GM21390 (cell line): ENCODE data around the gene CSTA.

Experiments
- ATAC-seq: cut with Tn5 transposase; IDR thresholded peaks from one replicate; pipeline ENCODE4 v1.9.1; 2021; ENCODE audit not compliant: unreplicated experiment

CSTA gene

GRCh38 chr3:122324871-122325323 is at the start of gene CSTA:
TSS of gene CSTA (plus strand) at chr3:122325248. CDS start at chr3:122325293, 45 bp downstream.
- ATAC-seq = no peak

DNA sequence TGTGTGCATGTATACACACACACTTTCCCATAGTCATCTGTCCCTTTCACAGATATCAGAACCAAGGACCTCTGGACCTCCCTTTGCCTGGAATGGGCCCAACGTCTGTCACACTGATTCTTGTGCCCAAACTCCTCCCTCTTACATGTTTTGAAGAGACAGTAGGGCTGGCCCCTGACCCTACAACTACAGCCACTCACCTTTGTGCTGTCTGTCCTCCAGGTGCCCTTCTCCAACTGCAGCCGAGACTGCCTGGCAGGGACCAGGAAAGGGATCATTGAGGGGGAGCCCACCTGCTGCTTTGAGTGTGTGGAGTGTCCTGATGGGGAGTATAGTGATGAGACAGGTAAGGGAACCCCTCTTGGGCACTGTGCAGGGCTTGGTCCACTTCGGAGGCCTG is 43.2 kb upstream of the CSTA start:
- no peak for ATAC-seq

DNA sequence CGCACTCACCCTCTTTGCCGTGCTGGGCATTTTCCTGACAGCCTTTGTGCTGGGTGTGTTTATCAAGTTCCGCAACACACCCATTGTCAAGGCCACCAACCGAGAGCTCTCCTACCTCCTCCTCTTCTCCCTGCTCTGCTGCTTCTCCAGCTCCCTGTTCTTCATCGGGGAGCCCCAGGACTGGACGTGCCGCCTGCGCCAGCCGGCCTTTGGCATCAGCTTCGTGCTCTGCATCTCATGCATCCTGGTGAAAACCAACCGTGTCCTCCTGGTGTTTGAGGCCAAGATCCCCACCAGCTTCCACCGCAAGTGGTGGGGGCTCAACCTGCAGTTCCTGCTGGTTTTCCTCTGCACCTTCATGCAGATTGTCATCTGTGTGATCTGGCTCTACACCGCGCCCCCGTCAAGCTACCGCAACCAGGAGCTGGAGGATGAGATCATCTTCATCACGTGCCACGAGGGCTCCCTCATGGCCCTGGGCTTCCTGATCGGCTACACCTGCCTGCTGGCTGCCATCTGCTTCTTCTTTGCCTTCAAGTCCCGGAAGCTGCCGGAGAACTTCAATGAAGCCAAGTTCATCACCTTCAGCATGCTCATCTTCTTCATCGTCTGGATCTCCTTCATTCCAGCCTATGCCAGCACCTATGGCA is 41.1 kb upstream of the CSTA start:
- no peak for ATAC-seq

- no peak for ATAC-seq
Observed at GRCh38 chr3:122284486-122284885, 40.6 kb upstream of the CSTA start.

DNA sequence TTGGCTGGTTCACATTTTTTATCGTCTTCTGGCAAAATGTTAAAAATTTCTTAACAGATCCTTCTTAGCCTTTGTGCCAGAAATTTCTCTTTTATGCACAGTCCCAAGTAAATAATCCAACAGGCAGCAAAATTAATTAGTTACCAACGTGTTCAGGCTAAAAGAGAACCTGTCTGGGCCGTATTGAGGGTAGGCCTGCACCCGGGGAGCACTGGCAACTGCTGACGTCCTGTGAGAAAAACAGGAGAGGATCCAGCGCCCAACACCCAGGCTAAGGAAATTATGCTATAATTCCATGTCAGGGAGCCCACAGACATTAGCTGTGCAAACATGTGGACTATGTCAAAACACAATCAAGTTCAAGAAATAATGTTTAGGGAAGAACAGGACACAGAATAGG is 30.7 kb upstream of the CSTA start:
- no peak for ATAC-seq

DNA sequence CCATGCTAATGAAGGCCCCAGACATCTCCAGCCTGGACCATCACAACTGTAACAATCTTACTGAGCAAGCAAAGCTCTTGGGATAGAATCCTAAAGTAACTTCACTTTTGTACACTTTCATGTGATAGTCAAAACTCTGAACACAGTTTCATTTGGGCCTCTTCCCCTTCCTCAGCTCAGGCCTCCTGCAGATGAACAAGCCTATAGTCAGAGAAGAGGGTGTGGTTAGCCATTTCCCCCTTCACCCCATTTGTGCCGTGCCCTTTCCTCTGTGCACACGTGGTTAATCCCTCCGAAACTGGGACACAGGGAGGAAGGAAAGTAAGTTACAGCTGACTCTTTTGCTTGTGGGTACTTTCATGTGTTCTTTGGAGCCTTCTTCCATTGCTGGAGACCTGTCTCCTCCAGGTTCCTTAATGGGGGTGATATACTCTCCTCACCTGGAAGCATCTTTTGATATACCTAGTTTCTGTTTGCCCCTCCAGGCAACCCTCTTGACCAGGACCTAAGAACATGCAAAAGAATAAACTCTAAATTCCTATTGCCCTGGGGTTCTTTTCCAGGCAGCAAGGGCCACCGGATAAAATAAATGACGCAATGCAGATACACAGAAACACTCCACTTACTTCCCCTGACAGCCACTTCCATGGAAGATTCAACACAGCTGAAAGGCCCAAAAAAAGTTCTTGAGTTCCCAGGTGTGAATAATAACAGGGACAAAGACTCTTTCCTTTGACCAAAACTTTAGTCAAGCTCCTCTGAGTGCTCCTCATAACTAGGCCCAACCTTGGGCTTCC is 29.6 kb upstream of the CSTA start:
- no peak for ATAC-seq

DNA sequence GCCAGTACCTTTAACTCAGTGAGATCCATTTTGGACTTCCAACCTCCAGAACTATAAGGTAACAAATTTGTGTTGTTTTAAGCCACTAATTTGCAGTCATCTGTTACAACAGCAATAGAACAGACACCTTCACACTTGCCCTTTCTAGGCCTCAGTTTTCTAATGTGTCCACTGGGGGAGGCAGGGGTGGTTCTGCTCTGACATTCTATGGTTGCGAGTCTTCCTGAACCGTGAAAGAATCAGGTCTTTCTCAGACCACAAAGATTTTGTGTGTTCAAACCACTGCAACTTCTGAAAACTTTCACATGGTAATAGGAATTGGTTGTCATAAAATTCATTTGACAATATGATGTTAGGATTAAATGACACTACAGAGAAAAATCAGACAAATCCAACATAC is 26.8 kb upstream of the CSTA start:
- ATAC-seq = peak; percentile 69

DNA sequence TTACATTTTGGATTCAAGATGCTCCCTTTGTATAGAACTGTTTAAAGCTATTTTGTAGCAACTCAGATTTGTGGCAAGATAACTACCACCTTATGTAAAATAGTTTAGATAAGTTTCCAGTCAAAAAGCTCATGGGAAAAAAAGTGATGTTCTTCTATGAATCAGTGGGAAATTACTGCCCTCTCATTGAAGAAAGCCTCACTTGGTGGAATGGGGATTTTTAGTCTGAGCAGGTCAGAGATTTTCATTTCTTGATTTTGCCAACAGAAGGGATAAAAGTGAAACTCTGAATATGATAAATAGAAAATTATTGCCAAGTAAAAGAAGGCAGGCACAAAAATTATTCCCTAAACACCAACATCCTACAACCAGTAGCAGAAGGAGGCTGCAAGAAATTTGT is 25.8 kb upstream of the CSTA start:
- no peak for ATAC-seq

GRCh38 chr3:122299872-122300460 is 25.1 kb upstream of the CSTA start:
- ATAC-seq = no peak

- no peak for ATAC-seq
Observed at GRCh38 chr3:122301063-122301462, 24.0 kb upstream of the CSTA start.

- peak; percentile 46 for ATAC-seq
Observed at GRCh38 chr3:122305818-122306621, 19.0 kb upstream of the CSTA start.

DNA sequence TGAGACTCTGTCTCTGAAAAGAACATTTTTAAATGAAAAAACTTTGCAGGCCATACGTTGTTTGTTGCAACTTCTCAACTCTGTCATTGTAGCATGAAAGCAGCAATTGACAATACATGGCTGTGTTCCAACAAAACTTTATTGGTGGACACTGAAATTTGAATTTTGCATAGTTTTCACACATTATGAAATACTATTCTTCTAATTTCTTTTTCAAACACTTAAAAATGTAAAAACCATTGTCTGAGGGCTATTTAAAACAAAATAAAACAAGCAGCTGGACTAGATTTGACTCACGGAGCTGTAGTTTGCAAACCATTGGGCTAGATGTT is 18.5 kb upstream of the CSTA start:
- ATAC-seq = no peak

DNA sequence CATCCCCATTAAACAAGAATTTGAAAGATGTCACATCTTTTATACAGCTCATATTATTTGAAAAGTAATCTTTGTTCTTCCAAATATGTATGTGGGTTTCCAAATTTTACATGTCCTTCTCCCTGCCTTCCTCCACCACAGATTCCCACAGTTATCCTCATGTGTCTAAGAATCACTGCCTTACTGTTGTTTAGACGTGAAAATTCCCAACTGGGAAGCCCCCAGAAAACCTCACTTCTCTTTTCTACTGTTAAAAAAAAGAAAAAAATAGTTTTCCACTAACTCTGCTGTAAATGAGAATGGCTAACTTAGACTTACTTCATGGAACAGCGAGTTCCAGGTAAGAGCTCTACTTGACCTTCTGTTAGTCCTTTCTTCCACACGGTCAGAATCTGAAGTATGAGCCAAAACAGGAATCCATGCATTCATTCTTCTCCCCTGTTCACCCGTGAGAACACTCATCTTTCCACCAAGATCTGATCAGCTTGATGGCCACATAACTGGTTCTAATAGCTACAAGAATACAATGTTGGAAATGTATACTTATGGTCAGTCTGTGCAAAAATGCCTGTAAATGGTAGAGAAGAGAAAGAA is 17.9 kb upstream of the CSTA start:
- ATAC-seq = no peak

- no peak for ATAC-seq
Observed at GRCh38 chr3:122307976-122308375, 17.1 kb upstream of the CSTA start.

DNA sequence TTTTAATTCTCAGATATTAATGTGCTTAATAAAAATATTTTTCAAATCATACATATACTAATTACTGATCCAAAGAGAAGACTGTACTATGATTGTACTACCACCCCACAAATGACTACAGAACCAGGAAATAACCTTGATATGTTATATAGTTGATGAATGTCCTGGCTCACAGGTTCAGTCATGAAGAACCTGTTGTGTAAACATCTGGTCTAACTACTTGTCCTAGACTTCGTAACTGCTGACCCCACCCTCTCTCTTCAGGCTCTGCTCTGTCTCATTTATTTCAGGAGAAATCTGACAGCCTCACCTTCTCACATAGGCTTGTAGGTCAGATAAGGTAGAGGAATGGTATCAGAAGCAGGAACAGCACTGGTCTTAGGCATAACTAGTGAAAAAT is 14.7 kb upstream of the CSTA start:
- ATAC-seq = no peak

GRCh38 chr3:122312826-122313225 is 12.2 kb upstream of the CSTA start:
- ATAC-seq = no peak

DNA sequence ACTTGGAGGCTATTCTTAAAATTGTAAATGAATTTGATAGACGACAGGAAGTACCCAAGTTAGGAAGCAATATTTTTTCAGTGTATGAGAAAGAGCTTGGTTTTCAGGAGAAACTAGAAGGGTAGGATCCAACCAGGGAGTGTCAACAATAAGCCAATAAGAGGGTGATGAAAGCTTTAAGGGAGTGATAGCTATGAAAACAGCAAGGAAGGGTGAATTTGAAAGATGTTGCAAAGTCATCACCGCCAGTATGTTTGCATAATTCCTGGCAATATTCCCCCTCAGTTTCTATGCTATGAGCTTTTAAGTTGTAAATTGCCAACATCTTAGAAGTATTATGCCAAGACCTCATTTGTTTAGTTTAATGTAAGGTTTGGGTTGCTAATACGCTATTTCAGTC is 11.8 kb upstream of the CSTA start:
- ATAC-seq = no peak

GRCh38 chr3:122314228-122314876 is 10.7 kb upstream of the CSTA start:
- ATAC-seq = no peak

DNA sequence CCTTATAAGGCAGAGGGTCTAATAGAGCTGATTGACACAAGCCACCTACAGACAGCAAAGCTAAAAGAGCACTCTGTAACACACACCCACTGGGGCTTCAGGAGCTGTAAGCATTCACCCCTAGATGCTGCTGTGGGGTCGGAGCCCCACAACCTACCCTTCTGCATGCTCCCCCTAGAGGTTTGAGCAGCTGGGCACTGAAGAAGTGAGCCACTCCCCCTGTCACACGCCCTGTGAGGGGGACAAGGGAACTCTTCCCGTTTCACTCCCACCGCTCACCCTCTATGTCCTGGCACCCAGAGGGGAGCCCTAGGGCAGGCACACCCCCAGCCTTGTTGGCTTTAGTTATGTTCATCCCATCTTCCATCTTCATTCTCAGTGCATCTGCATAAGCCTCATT is 9.4 kb upstream of the CSTA start:
- ATAC-seq = no peak

DNA sequence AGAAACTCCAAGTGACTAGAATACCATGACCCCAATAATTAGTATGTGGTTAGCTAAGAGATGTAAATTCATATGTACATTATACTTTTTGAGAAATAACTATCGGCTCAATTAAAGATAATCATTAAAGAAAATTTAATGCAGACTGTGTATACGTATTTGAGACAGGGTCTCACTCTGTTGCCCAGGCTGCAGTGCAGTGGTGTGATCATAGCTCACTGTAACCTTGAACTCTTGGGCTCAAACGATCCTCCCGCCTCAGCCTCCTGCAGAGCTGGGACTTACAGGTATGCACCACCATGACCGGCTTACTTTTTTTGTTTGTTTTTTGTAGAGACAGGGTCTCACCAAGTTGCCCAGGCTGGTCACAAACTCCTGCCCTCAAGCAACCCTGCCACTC is 8.7 kb upstream of the CSTA start:
- ATAC-seq = no peak

DNA sequence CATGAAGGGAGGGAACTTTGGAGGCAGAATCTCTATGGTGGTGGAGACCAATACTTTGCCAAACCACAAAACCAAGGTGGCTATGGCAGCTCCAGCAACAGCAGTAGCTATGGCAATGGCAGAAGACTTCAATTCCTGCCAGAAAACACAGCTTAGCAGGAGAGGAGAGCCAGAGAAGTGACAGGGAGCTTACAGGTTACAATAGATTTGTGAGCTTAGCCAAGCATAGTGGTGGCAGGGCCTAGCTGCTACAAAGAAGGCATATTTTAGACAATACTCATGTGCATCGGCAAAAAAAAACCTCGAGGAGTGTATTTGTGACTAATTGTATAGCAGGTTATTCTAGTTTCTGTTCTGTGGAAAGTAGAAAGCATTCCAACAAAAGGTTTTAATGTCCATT is 6.4 kb upstream of the CSTA start:
- no peak for ATAC-seq
